ENCODE measurements around the gene KIF26B. TPM values are rescaled to one million over a fixed set of nuclear protein-coding genes. Genes with fewer than 3 reads are reported as not detected.
"Not testable (repeated sequence)": the region's sequence is repeated elsewhere in the genome, so short reads cannot be mapped to it uniquely, and the experiment has no call there.

The KIF26B gene
- total RNA-seq, 3 donors from 2014 or later (not counting 1 experiment from before 2014, with no cell fraction given): 0.16 to 0.96 (median 0.18) TPM

DNA sequence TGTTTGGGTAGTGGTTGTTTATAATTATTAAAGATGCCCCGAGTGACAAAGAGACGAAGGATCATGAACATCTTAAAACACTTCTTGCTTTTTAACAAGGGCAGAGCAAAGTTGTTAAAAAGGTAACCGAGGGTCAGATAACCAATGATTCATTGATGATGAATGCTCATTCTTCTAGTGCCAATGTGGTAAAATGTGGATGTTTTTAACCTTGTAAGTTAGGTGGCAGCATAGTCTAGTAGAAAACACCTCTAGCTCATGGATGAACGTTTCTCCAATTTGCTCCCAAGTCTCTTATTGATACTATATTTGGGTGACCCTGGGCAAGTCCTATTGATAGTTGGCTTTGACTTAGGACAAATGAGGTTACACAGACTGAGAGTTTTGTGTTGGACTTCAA is 167.9 kb downstream of the KIF26B start:
- H3K27me3 ChIP-seq (ENCODE audit: control insufficient read depth, insufficient read depth, low read length): no peaks in the 10 kb centered on the region
- DNase-seq (no peak), ATAC-seq (no peak)
- no peaks in the 10 kb centered on the region for H3K4me1 Mint-ChIP-seq
- no peak overlapping the region for H3K4me3 ChIP-seq (ENCODE audit: low read length)
- H3K27ac Mint-ChIP-seq: no peak overlapping the region
- H3K36me3 Mint-ChIP-seq: no peaks in the 10 kb centered on the region
- no peaks in the 10 kb centered on the region for H3K9me3 Mint-ChIP-seq
- intact Hi-C loops (cut with micrococcal nuclease): no loop called here
- H3K27ac ChIP-seq (ENCODE audit: low read length): no peak overlapping the region
- WGBS (ENCODE audit: insufficient coverage): 94% methylated on average over 2 of the region's 4 CpGs
- no peaks in the 10 kb centered on the region for H3K36me3 ChIP-seq (ENCODE audit: control insufficient read depth, insufficient read depth, low read length)
- no peak overlapping the region for H3K4me3 Mint-ChIP-seq
- TF ChIP-seq, protein P1, sequence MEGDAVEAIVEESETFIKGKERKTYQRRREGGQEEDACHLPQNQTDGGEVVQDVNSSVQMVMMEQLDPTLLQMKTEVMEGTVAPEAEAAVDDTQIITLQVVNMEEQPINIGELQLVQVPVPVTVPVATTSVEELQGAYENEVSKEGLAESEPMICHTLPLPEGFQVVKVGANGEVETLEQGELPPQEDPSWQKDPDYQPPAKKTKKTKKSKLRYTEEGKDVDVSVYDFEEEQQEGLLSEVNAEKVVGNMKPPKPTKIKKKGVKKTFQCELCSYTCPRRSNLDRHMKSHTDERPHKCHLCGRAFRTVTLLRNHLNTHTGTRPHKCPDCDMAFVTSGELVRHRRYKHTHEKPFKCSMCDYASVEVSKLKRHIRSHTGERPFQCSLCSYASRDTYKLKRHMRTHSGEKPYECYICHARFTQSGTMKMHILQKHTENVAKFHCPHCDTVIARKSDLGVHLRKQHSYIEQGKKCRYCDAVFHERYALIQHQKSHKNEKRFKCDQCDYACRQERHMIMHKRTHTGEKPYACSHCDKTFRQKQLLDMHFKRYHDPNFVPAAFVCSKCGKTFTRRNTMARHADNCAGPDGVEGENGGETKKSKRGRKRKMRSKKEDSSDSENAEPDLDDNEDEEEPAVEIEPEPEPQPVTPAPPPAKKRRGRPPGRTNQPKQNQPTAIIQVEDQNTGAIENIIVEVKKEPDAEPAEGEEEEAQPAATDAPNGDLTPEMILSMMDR (IDR thresholded peaks at IDR 0.05): no peak
- H3K27me3 Mint-ChIP-seq (ENCODE audit: low read depth in 2 of 2): no peaks in the 10 kb centered on the region
- H3K9me3 ChIP-seq (ENCODE audit: control insufficient read depth, insufficient read depth, low read length): no peaks in the 10 kb centered on the region
- H3K4me1 ChIP-seq (ENCODE audit: control insufficient read depth, insufficient read depth, low read length): no peaks in the 10 kb centered on the region

DNA sequence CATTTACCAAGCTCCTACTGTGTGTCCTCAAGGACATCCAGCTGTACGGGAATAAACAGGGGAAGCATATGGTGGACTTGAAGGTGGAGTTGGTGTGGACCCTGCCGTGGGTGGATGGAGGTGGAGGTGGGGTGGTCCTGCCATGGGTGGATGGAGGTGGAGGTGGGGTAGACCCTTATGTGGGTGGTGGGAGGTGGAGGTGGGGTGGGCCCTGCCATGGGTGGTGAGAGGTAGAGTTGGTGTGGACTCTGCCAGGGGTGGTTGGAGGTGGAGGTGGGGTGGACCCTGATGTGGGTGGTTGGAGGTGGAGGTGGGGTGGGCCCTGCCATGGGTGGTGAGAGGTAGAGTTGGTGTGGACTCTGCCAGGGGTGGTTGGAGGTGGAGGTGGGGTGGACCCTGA is 169.0 kb downstream of the KIF26B start:
- ATAC-seq: peak in 1 of 3 donors; percentile 25

DNA sequence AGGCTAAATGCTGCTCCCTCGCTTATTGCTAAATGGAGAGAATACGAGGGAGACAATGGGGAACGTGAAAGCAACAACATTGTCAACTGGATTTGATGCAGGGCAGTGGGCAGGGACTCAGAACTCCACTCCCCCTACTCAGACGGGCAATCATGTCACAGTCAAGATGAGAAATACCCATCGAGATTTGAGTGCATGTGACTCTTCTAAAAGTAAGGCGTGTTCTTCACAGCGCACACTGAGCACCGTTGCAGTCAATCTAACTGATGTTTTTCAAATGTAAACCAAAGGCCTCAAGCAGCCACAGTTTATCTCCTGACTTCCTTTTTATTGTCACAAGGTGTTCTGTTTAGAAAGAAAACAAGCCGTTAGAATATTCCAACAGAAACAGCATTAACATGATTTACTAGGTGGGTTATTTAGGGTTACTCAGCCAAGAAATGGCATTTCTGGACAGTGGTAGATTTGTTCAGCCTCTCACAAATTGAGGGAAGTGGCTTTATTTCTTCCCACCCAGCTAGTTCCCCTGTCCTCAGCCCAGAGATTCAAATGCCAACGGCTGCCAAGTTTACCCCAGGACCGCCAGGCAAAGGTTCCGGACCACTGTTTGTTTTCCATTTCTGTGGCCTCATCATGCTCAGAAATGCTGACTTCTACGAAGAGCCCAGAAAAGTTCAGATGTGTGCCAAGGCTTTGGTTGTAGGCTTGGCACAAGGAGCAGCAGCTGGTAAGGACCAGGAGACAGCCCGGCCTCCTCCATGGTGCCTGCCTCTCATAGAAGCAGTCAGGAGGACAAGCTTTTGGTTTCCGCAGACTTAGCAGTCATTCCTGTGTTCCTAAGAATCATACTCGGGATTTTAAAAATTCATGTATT is 171.4 kb downstream of the KIF26B start:
- H3K36me3 ChIP-seq (ENCODE audit: control insufficient read depth, insufficient read depth, low read length): no peaks in the 10 kb centered on the region
- no peaks in the 10 kb centered on the region for H3K9me3 Mint-ChIP-seq
- H3K36me3 Mint-ChIP-seq: no peaks in the 10 kb centered on the region
- no peaks in the 10 kb centered on the region for H3K4me1 ChIP-seq (ENCODE audit: control insufficient read depth, insufficient read depth, low read length)
- 84% methylated on average over 16 of the region's 16 CpGs for WGBS (ENCODE audit: insufficient coverage)
- H3K4me1 Mint-ChIP-seq: no peaks in the 10 kb centered on the region
- H3K27ac Mint-ChIP-seq: no peak overlapping the region
- ATAC-seq (no peak), DNase-seq (no peak)
- H3K4me3 ChIP-seq (ENCODE audit: low read length): no peak overlapping the region
- TF ChIP-seq, protein P1 (IDR thresholded peaks at IDR 0.05): no peak
- no peak overlapping the region for H3K4me3 Mint-ChIP-seq
- H3K27me3 ChIP-seq (ENCODE audit: control insufficient read depth, insufficient read depth, low read length): no peaks in the 10 kb centered on the region
- no peaks in the 10 kb centered on the region for H3K27me3 Mint-ChIP-seq (ENCODE audit: low read depth in 2 of 2)
- intact Hi-C loops (cut with micrococcal nuclease): no loop called here
- no peak overlapping the region for H3K27ac ChIP-seq (ENCODE audit: low read length)
- no peaks in the 10 kb centered on the region for H3K9me3 ChIP-seq (ENCODE audit: control insufficient read depth, insufficient read depth, low read length)

More for the DNA sequence above, 169.0 kb downstream of the KIF26B start:
- intact Hi-C loops (cut with micrococcal nuclease); H3K27me3 Mint-ChIP-seq (ENCODE audit: low read depth in 2 of 2); H3K4me1 Mint-ChIP-seq; DNase-seq; H3K27ac ChIP-seq (ENCODE audit: low read length); H3K27ac Mint-ChIP-seq; H3K36me3 ChIP-seq (ENCODE audit: control insufficient read depth, insufficient read depth, low read length); H3K27me3 ChIP-seq (ENCODE audit: control insufficient read depth, insufficient read depth, low read length); H3K4me1 ChIP-seq (ENCODE audit: control insufficient read depth, insufficient read depth, low read length); H3K4me3 Mint-ChIP-seq; H3K36me3 Mint-ChIP-seq; H3K9me3 ChIP-seq (ENCODE audit: control insufficient read depth, insufficient read depth, low read length); H3K9me3 Mint-ChIP-seq; H3K4me3 ChIP-seq (ENCODE audit: low read length): not testable (repeated sequence)
- WGBS (ENCODE audit: insufficient coverage): 96% methylated on average over 2 of the region's 2 CpGs

DNA sequence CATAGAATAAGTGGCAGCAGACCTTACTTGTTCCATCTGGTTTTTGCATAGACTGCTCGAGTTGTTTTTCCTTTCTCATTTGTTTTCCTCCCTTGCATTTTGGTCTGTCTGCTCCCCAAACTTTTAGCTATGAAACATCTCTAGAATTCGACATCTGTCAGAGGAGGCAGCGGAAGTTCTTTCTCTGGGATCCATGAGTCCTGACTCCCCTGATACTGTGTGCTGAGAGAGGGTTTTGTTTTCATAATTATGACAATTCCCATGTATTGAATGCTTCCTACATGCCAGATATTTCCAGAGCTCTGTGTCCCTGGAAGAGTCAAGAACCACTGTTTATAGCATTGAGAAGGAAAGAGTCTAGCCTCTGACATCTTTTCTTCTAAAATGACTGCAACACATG is 172.6 kb downstream of the KIF26B start:
- TF ChIP-seq, protein P1 (IDR thresholded peaks at IDR 0.05): no peak
- peaks cover 0 to under 1% of the 10 kb centered on the region in 2 donors for H3K4me1 Mint-ChIP-seq
- DNase-seq (no peak), ATAC-seq (no peak)
- H3K36me3 ChIP-seq (ENCODE audit: control insufficient read depth, insufficient read depth, low read length): no peaks in the 10 kb centered on the region
- no peaks in the 10 kb centered on the region for H3K27me3 Mint-ChIP-seq (ENCODE audit: low read depth in 2 of 2)
- no peak overlapping the region for H3K4me3 Mint-ChIP-seq
- H3K4me1 ChIP-seq (ENCODE audit: control insufficient read depth, insufficient read depth, low read length): peaks cover 3% of the 10 kb centered on the region
- H3K9me3 ChIP-seq (ENCODE audit: control insufficient read depth, insufficient read depth, low read length): no peaks in the 10 kb centered on the region
- no peaks in the 10 kb centered on the region for H3K9me3 Mint-ChIP-seq
- 81% methylated on average over 3 of the region's 3 CpGs for WGBS (ENCODE audit: insufficient coverage)
- intact Hi-C loops (cut with micrococcal nuclease): no loop called here
- no peaks in the 10 kb centered on the region for H3K27me3 ChIP-seq (ENCODE audit: control insufficient read depth, insufficient read depth, low read length)
- H3K4me3 ChIP-seq (ENCODE audit: low read length): no peak overlapping the region
- no peaks in the 10 kb centered on the region for H3K36me3 Mint-ChIP-seq
- H3K27ac ChIP-seq (ENCODE audit: low read length): no peak overlapping the region
- H3K27ac Mint-ChIP-seq: no peak overlapping the region
